Dermis blood vessel endothelial cell (primary cell): Measurements from ENCODE around the gene PIGO. TPM values are rescaled to one million over a fixed set of nuclear protein-coding genes. Genes with fewer than 3 reads are reported as not detected.

Source experiments
- DNase-seq: peaks from one replicate; pipeline ENCODE4 v3.0.0; 2010
- total RNA-seq: library from RNA; depleted of rRNA; stranded (reverse); fragments of >200 nt; gene quantifications from 2 replicates; pipeline ENCODE4 v1.2.3, GENCODE V29; 2014

Gene PIGO
- total RNA-seq, 1 donor from 2014 or later, result 11.9 TPM

- peak; percentile 46 for DNase-seq
Measured at GRCh38 chr9:35070823-35071813, 25.3 kb downstream of the PIGO start.

- DNase-seq, result no peak
Measured at GRCh38 chr9:35069020-35069419, 27.4 kb downstream of the PIGO start.

GRCh38 chr9:35067056-35067455 is 29.3 kb downstream of the PIGO start:
- no peak for DNase-seq

GRCh38 chr9:35060548-35061207 is 35.7 kb downstream of the PIGO start:
- DNase-seq, result no peak

GRCh38 chr9:35059438-35059837 is 37.0 kb downstream of the PIGO start:
- DNase-seq, result no peak

GRCh38 chr9:35057271-35057620 is 39.1 kb downstream of the PIGO start:
- DNase-seq, result no peak

GRCh38 chr9:35056571-35057270 is 39.7 kb downstream of the PIGO start:
- DNase-seq, result no peak

- no peak for DNase-seq
Measured at GRCh38 chr9:35054871-35055644, 41.3 kb downstream of the PIGO start.

GRCh38 chr9:35054185-35054835 is 42.1 kb downstream of the PIGO start:
- DNase-seq, result no peak

- DNase-seq, result peak; percentile 75
Measured at GRCh38 chr9:35051069-35051967, 45.1 kb downstream of the PIGO start.

- no peak for DNase-seq
Measured at GRCh38 chr9:35048511-35048910, 47.9 kb downstream of the PIGO start.

GRCh38 chr9:35044071-35044470 is 52.3 kb downstream of the PIGO start:
- DNase-seq, result no peak

- no peak for DNase-seq
Measured at GRCh38 chr9:35042891-35043545, 53.4 kb downstream of the PIGO start.

- no peak for DNase-seq
Measured at GRCh38 chr9:35042081-35042604, 54.2 kb downstream of the PIGO start.

Other genes with a start within 250 kb of the PIGO start
- not detected in 2 replicates for gene PHF24, start 138.3 kb downstream of the PIGO start, total RNA-seq
- 3.4 and 3.6 TPM in 2 replicates for gene DNAJB5, start 106.8 kb downstream of the PIGO start, total RNA-seq
- gene VCP, start 24.0 kb downstream of the PIGO start, total RNA-seq, result 409 and 588 TPM in 2 replicates
- gene FANCG, start 16.6 kb downstream of the PIGO start, total RNA-seq, result 15.3 and 28.6 TPM in 2 replicates
- gene STOML2, start 6.5 kb upstream of the PIGO start, total RNA-seq, result 202 and 215 TPM in 2 replicates
- 15.8 and 26.8 TPM in 2 replicates for gene ATOSB, start 19.3 kb upstream of the PIGO start, total RNA-seq
- 39.7 and 48.1 TPM in 2 replicates for gene UNC13B, start 65.4 kb upstream of the PIGO start, total RNA-seq